ENCODE results near the gene RAB4A. TPM values are rescaled to one million over a fixed set of nuclear protein-coding genes. Genes with fewer than 3 reads are reported as not detected.
A peak's percentile ranks its signal among the peaks of the same experiment; 100 is the strongest.
"Not testable (repeated sequence)": the region's sequence is repeated elsewhere in the genome, so short reads cannot be mapped to it uniquely, and the experiment has no call there.

Gene RAB4A
- total RNA-seq, 1 donor from 2014 or later: 58.6 TPM

GRCh38 chr1:229326601-229327000, 55.7 kb downstream of the RAB4A start:
- TF ChIP-seq CTCF (IDR thresholded peaks at IDR 0.05): no peak
- H3K4me1 Mint-ChIP-seq (ENCODE audit: low read depth): peaks cover 13% of the 10 kb centered on the region

GRCh38 chr1:229327765-229328164, 56.9 kb downstream of the RAB4A start:
- not testable (repeated sequence) for H3K4me3 Mint-ChIP-seq (ENCODE audit: unreplicated experiment)
- H3K4me1 Mint-ChIP-seq (ENCODE audit: low read depth): peaks cover 13% of the 10 kb centered on the region

More at GRCh38 chr1:229326601-229327000, 55.7 kb downstream of the RAB4A start:
- no peaks in the 10 kb centered on the region for H3K27me3 Mint-ChIP-seq (ENCODE audit: low read depth)
- H3K36me3 Mint-ChIP-seq (ENCODE audit: low read depth): peaks cover 21% of the 10 kb centered on the region
- no peak for DNase-seq (ENCODE audit: low spot score)
- H3K4me3 Mint-ChIP-seq (ENCODE audit: unreplicated experiment): no peak overlapping the region
- no peak overlapping the region for H3K27ac Mint-ChIP-seq (ENCODE audit: unreplicated experiment)
- H3K9me3 Mint-ChIP-seq (ENCODE audit: low read depth): no peaks in the 10 kb centered on the region

GRCh38 chr1:229328598-229329362, 57.9 kb downstream of the RAB4A start:
- H3K4me1 Mint-ChIP-seq (ENCODE audit: low read depth): peaks cover 9% of the 10 kb centered on the region
- TF ChIP-seq CTCF (IDR thresholded peaks at IDR 0.05): no peak
- no peaks in the 10 kb centered on the region for H3K9me3 Mint-ChIP-seq (ENCODE audit: low read depth)
- H3K36me3 Mint-ChIP-seq (ENCODE audit: low read depth): peaks cover 16% of the 10 kb centered on the region
- no peaks in the 10 kb centered on the region for H3K27me3 Mint-ChIP-seq (ENCODE audit: low read depth)
- no peak overlapping the region for H3K4me3 Mint-ChIP-seq (ENCODE audit: unreplicated experiment)
- DNase-seq (ENCODE audit: low spot score): no peak
- peak overlapping the region; percentile 42 for H3K27ac Mint-ChIP-seq (ENCODE audit: unreplicated experiment)

More at GRCh38 chr1:229327765-229328164, 56.9 kb downstream of the RAB4A start:
- not testable (repeated sequence) for H3K27me3 Mint-ChIP-seq (ENCODE audit: low read depth); DNase-seq (ENCODE audit: low spot score); H3K27ac Mint-ChIP-seq (ENCODE audit: unreplicated experiment); H3K9me3 Mint-ChIP-seq (ENCODE audit: low read depth)
- peaks cover 21% of the 10 kb centered on the region for H3K36me3 Mint-ChIP-seq (ENCODE audit: low read depth)

GRCh38 chr1:229334269-229334668, 63.4 kb downstream of the RAB4A start:
- Mint-ChIP-seq H3K4me3 (ENCODE audit: unreplicated experiment) (no peak overlapping the region), H3K27ac (ENCODE audit: unreplicated experiment) (no peak overlapping the region), H3K36me3 (ENCODE audit: low read depth) (peaks cover 2% of the 10 kb centered on the region), H3K9me3 (ENCODE audit: low read depth) (peaks cover 2% of the 10 kb centered on the region), H3K27me3 (ENCODE audit: low read depth) (no peaks in the 10 kb centered on the region), H3K4me1 (ENCODE audit: low read depth) (peaks cover 17% of the 10 kb centered on the region)
- no peak for TF ChIP-seq CTCF (IDR thresholded peaks at IDR 0.05)
- no peak for DNase-seq (ENCODE audit: low spot score)

GRCh38 chr1:229334716-229335115, 63.8 kb downstream of the RAB4A start:
- no peak for DNase-seq (ENCODE audit: low spot score)
- Mint-ChIP-seq H3K36me3 (ENCODE audit: low read depth) (peaks cover 2% of the 10 kb centered on the region), H3K4me1 (ENCODE audit: low read depth) (peaks cover 20% of the 10 kb centered on the region), H3K27ac (ENCODE audit: unreplicated experiment) (no peak overlapping the region), H3K4me3 (ENCODE audit: unreplicated experiment) (no peak overlapping the region), H3K9me3 (ENCODE audit: low read depth) (peaks cover 2% of the 10 kb centered on the region), H3K27me3 (ENCODE audit: low read depth) (no peaks in the 10 kb centered on the region)
- no peak for TF ChIP-seq CTCF (IDR thresholded peaks at IDR 0.05)

- no peaks in the 10 kb centered on the region for H3K27me3 Mint-ChIP-seq (ENCODE audit: low read depth)
- H3K4me1 Mint-ChIP-seq (ENCODE audit: low read depth): peaks cover 29% of the 10 kb centered on the region
- TF ChIP-seq CTCF (IDR thresholded peaks at IDR 0.05): no peak
- no peak for DNase-seq (ENCODE audit: low spot score)
- no peak overlapping the region for H3K4me3 Mint-ChIP-seq (ENCODE audit: unreplicated experiment)
- H3K27ac Mint-ChIP-seq (ENCODE audit: unreplicated experiment): no peak overlapping the region
- peaks cover 2% of the 10 kb centered on the region for H3K36me3 Mint-ChIP-seq (ENCODE audit: low read depth)
- peaks cover 2% of the 10 kb centered on the region for H3K9me3 Mint-ChIP-seq (ENCODE audit: low read depth)
These were observed 65.4 kb downstream of the RAB4A start for GRCh38 chr1:229336345-229336744.
